Left lung (tissue), 10 donors: ENCODE results near the gene ADSS1. TPM values are rescaled to one million over a fixed set of nuclear protein-coding genes. Genes with fewer than 3 reads are reported as not detected.
A peak's percentile ranks its signal among the peaks of the same experiment; 100 is the strongest.

Source experiments
- ATAC-seq: fragments of 200-7000 bp; cut with Tn5 transposase; one replicate; pipeline ENCODE4 v1.9.1; 2020; ENCODE audit warnings: moderate library complexity
- DNase-seq, 4 donors: peaks; one replicate each; pipeline ENCODE4 v3.0.0-alpha.2; 2013 to 2020
- H3K27ac ChIP-seq, 2 donors: fragments of 200-600 bp; sonication (generic) in 1 of 2; one replicate each; pipeline versions ENCODE4 v1.5.0 to v1.8.0; 2020 to 2021
- H3K27me3 ChIP-seq, 2 donors: fragments of 200-600 bp; sonication (generic) in 1 of 2; one replicate each; pipeline versions ENCODE4 v1.5.0 to v1.8.0; 2020 to 2021
- H3K36me3 ChIP-seq, 2 donors: fragments of 200-600 bp; sonication (generic) in 1 of 2; one replicate each; pipeline versions ENCODE4 v1.5.0 to v1.8.0; 2020 to 2021
- H3K4me1 ChIP-seq, 2 donors: fragments of 200-600 bp; one replicate each; pipeline ENCODE4 v1.8.0; 2021
- H3K4me3 ChIP-seq, 2 donors: fragments of 200-600 bp; sonication (generic) in 1 of 2; one replicate each; pipeline versions ENCODE4 v1.5.0 to v1.8.0; 2020 to 2021; ENCODE audit warnings: mild to moderate bottlenecking in 1 of 2
- H3K9me3 ChIP-seq, 2 donors: fragments of 200-600 bp; sonication (generic) in 1 of 2; one replicate each; pipeline versions ENCODE4 v1.5.0 to v1.8.0; 2020 to 2021
- CTCF ChIP-seq, 2 donors: fragments of 200-600 bp; sonication (generic) in 1 of 2; IDR thresholded peaks; one replicate each; pipeline versions ENCODE4 v1.5.0 to v1.8.0; 2021; ENCODE audit warnings: antibody characterized with exemption in 2 of 2
- intact Hi-C, 2 donors: fragments of 100-400 bp; cut with DNase I; formaldehyde crosslinking; loops; one replicate each; pipeline versions ENCODE4 v1.11.2 to v1.14.2; 2022
- polyA plus RNA-seq, 6 donors: library from polyadenylated mRNA; unstranded; fragments of 120-200 nt; gene quantifications; one replicate each; pipeline ENCODE4 v1.2.1, GENCODE V29; 2013; ENCODE audit not compliant: insufficient read length in 6 of 6
- total RNA-seq, 2 donors: library from RNA; stranded (reverse); fragmentation: NEBNext Ultra II Directional; extraction: Animal tissue kit (Norgen Biotek cat#: 25700); gene quantifications; one replicate each; pipeline ENCODE4 v1.2.1, GENCODE V29; 2021
- donor health status: DM: no; HTN: yes; CAD: no.
- donor health status: DM: no; HTN: no; CAD: no.

Gene ADSS1
- total and polyA plus RNA-seq, 8 donors = 5.2 to 16.6 (median 11.2) TPM

- Histone ChIP-seq H3K27me3 (no peaks in the 10 kb centered on the region), H3K4me1 (no peaks in the 10 kb centered on the region), H3K9me3 (no peaks in the 10 kb centered on the region), H3K27ac (no peak overlapping the region), H3K36me3 (peaks cover 0 to 76% of the 10 kb centered on the region in 2 donors), H3K4me3 (no peak overlapping the region)
- TF ChIP-seq CTCF (IDR thresholded peaks at IDR 0.05) = no peak
- intact Hi-C loops = loop anchor here (2.0 to 10.0 kb wide), 2 partner anchors 53 to 57 kb away; no protein-coding TSS in a partner anchor
- ATAC-seq (peak; percentile 4), DNase-seq (no peak)
These were observed 16.1 kb upstream of the ADSS1 start for GRCh38 chr14:104707608-104708595.

GRCh38 chr14:104708606-104709268 is 15.3 kb upstream of the ADSS1 start:
- H3K4me1 ChIP-seq = no peaks in the 10 kb centered on the region
- no peak overlapping the region for H3K4me3 ChIP-seq
- peak; percentile 94 to 98 for TF ChIP-seq CTCF (IDR thresholded peaks at IDR 0.05)
- ATAC-seq = peak; percentile 85
- intact Hi-C loops = loop anchor here (2.0 to 10.0 kb wide), 2 partner anchors 54 to 58 kb away; no protein-coding TSS in a partner anchor
- no peaks in the 10 kb centered on the region for H3K9me3 ChIP-seq
- DNase-seq = peak in 1 of 4 donors; percentile 69
- H3K36me3 ChIP-seq = peaks cover 0 to 76% of the 10 kb centered on the region in 2 donors
- no peaks in the 10 kb centered on the region for H3K27me3 ChIP-seq
- H3K27ac ChIP-seq = no peak overlapping the region

- no peaks in the 10 kb centered on the region for H3K9me3 ChIP-seq
- H3K27ac ChIP-seq = no peak overlapping the region
- DNase-seq (no peak), ATAC-seq (no peak)
- peaks cover 0 to 76% of the 10 kb centered on the region in 2 donors for H3K36me3 ChIP-seq
- H3K27me3 ChIP-seq = no peaks in the 10 kb centered on the region
- no peak for TF ChIP-seq CTCF (IDR thresholded peaks at IDR 0.05)
- no peaks in the 10 kb centered on the region for H3K4me1 ChIP-seq
- intact Hi-C loops = loop anchor here (2.0 to 10.0 kb wide), 2 partner anchors 55 to 59 kb away; no protein-coding TSS in a partner anchor
- H3K4me3 ChIP-seq = no peak overlapping the region
These were observed 14.5 kb upstream of the ADSS1 start for GRCh38 chr14:104709387-104710039.

- H3K4me1 ChIP-seq = no peaks in the 10 kb centered on the region
- DNase-seq (no peak), ATAC-seq (no peak)
- H3K27me3 ChIP-seq = no peaks in the 10 kb centered on the region
- no peak for TF ChIP-seq CTCF (IDR thresholded peaks at IDR 0.05)
- H3K4me3 ChIP-seq = no peak overlapping the region
- intact Hi-C loops = no loop called here
- H3K36me3 ChIP-seq = peaks cover 0 to 76% of the 10 kb centered on the region in 2 donors
- H3K27ac ChIP-seq = no peak overlapping the region
- no peaks in the 10 kb centered on the region for H3K9me3 ChIP-seq
These were observed 13.8 kb upstream of the ADSS1 start for GRCh38 chr14:104710071-104710735.
